HEK293 (cell line): Measurements from ENCODE around the gene ZC3H7B.
A peak's percentile ranks its signal among the peaks of the same experiment; 100 is the strongest.

Experiments
- CTCF ChIA-PET: fragments of 350-600 bp; formaldehyde crosslinking; extraction: SDS; loops from one replicate; lab custom pipeline; 2021; ENCODE audit warnings: antibody characterized with exemption; lab: Yijun Ruan, JAX
- POLR2A ChIA-PET: fragments of 300-600 bp; formaldehyde crosslinking; extraction: SDS; loops from one replicate; lab custom pipeline; 2020; ENCODE audit warnings: antibody characterized with exemption, inconsistent platforms; lab: Yijun Ruan, JAX
- H3K27ac ChIP-seq: fragments of 200-500 bp; sonication (Bioruptor generic); 2 replicates; pipeline ENCODE4 v1.5.1; 2014; ENCODE audit warnings: low read depth, low read length, control low read depth, inconsistent platforms; ENCODE audit errors: extremely low read depth
- H3K36me3 ChIP-seq, 2 experiments: fragments of 200-500 bp in 1 of 2; sonication (Bioruptor generic) in 1 of 2; 1 replicate in 1 of 2; 2 replicates in 1 of 2; pipeline ENCODE4 v1.5.1; 2014 to 2017; ENCODE audit warnings: inconsistent platforms in 2 of 2, low read length in 2 of 2; ENCODE audit not compliant: control insufficient read depth in 2 of 2, insufficient read depth in 1 of 2
- H3K4me1 ChIP-seq: fragments of 200-500 bp; sonication (Bioruptor generic); 2 replicates; pipeline ENCODE4 v1.5.1; 2014; ENCODE audit warnings: mild to moderate bottlenecking, low read length, inconsistent platforms; ENCODE audit not compliant: control insufficient read depth, insufficient read depth
- H3K4me3 ChIP-seq: 2 replicates; pipeline ENCODE4 v1.5.1; 2011; ENCODE audit warnings: low read depth, mild to moderate bottlenecking, control low read depth, low read length, moderate library complexity
- H3K9me3 ChIP-seq: fragments of 200-500 bp; sonication (Bioruptor generic); 2 replicates; pipeline ENCODE4 v1.5.1; 2014; ENCODE audit warnings: low read depth, low read length, inconsistent platforms; ENCODE audit not compliant: control insufficient read depth, insufficient read depth
- BCL11A ChIP-seq: fragments of 450-650 bp; formaldehyde crosslinking; IDR thresholded peaks from 2 replicates; pipeline ENCODE4 v1.5.1; 2016; ENCODE audit warnings: low read depth, missing biosample characterization, missing genetic modification characterization
- GLI2 ChIP-seq: fragments of 450-650 bp; formaldehyde crosslinking; IDR thresholded peaks from 2 replicates; pipeline ENCODE4; 2017; ENCODE audit warnings: missing biosample characterization, missing genetic modification characterization, low read depth, borderline replicate concordance
- HOXC10 ChIP-seq: sonication (generic); formaldehyde crosslinking; IDR thresholded peaks from 2 replicates; pipeline ENCODE4 v1.8.1; 2023; ENCODE audit warnings: mild to moderate bottlenecking, missing genetic modification reagents
- KLF16 ChIP-seq: fragments of 450-650 bp; formaldehyde crosslinking; IDR thresholded peaks from 2 replicates; pipeline ENCODE4 v1.5.1; 2017; ENCODE audit warnings: missing biosample characterization, missing genetic modification characterization
- KLF8 ChIP-seq: fragments of 450-650 bp; formaldehyde crosslinking; IDR thresholded peaks from 2 replicates; pipeline ENCODE4 v1.5.1; 2016; ENCODE audit warnings: missing biosample characterization, missing genetic modification characterization
- ZBTB20 ChIP-seq: fragments of 450-650 bp; formaldehyde crosslinking; IDR thresholded peaks from 2 replicates; pipeline ENCODE4 v1.5.1; 2016; ENCODE audit warnings: missing biosample characterization, missing genetic modification characterization
- ZFP3 ChIP-seq: fragments of 450-650 bp; formaldehyde crosslinking; IDR thresholded peaks from 2 replicates; pipeline ENCODE4 v1.5.1; 2016; ENCODE audit warnings: low read depth, missing biosample characterization, missing genetic modification characterization
- ZIC2 ChIP-seq: fragments of 450-650 bp; formaldehyde crosslinking; IDR thresholded peaks from 2 replicates; pipeline ENCODE4 v1.5.1; 2016; ENCODE audit warnings: missing biosample characterization, missing genetic modification characterization
- ZNF121 ChIP-seq: fragments of 450-650 bp; formaldehyde crosslinking; IDR thresholded peaks from 2 replicates; pipeline ENCODE4 v1.5.1; 2016; ENCODE audit warnings: missing biosample characterization, missing genetic modification characterization
- ZNF335 ChIP-seq: fragments of 450-650 bp; formaldehyde crosslinking; conservative IDR thresholded peaks from 2 replicates; pipeline ENCODE4 v1.5.1; 2016; ENCODE audit warnings: missing biosample characterization, missing genetic modification characterization
- ZNF416 ChIP-seq: fragments of 450-650 bp; formaldehyde crosslinking; IDR thresholded peaks from 2 replicates; pipeline ENCODE4 v1.5.1; 2016; ENCODE audit warnings: missing biosample characterization, missing genetic modification characterization
- ZNF426 ChIP-seq: fragments of 450-650 bp; formaldehyde crosslinking; IDR thresholded peaks from 2 replicates; pipeline ENCODE4 v1.5.1; 2017; ENCODE audit warnings: missing biosample characterization, missing genetic modification characterization, mild to moderate bottlenecking, inconsistent platforms, moderate library complexity
- ZNF624 ChIP-seq: fragments of 450-650 bp; formaldehyde crosslinking; IDR thresholded peaks from 2 replicates; pipeline ENCODE4 v1.5.1; 2017; ENCODE audit warnings: missing biosample characterization, missing genetic modification characterization
- ZNF707 ChIP-seq: fragments of 450-650 bp; formaldehyde crosslinking; IDR thresholded peaks from 2 replicates; pipeline ENCODE4 v1.5.1; 2016; ENCODE audit warnings: missing biosample characterization, missing genetic modification characterization
- ZNF76 ChIP-seq: fragments of 450-650 bp; formaldehyde crosslinking; IDR thresholded peaks from 2 replicates; pipeline ENCODE4; 2016; ENCODE audit warnings: low read depth, missing biosample characterization, missing genetic modification characterization, borderline replicate concordance
- TF ChIP-seq, protein P1 (sequence below): fragments of 450-650 bp; formaldehyde crosslinking; IDR thresholded peaks from 2 replicates; pipeline ENCODE4 v1.5.1; 2017; ENCODE audit warnings: missing biosample characterization, missing genetic modification characterization
- TF ChIP-seq, protein P2 (sequence below): fragments of 450-650 bp; formaldehyde crosslinking; IDR thresholded peaks from 2 replicates; pipeline ENCODE4 v1.5.1; 2016; ENCODE audit warnings: missing biosample characterization, missing genetic modification characterization
- TF ChIP-seq, protein P3 (sequence below): fragments of 450-650 bp; formaldehyde crosslinking; IDR thresholded peaks from 2 replicates; pipeline ENCODE4 v1.5.1; 2016; ENCODE audit warnings: missing biosample characterization, missing genetic modification characterization, borderline replicate concordance

Gene ZC3H7B

GRCh38 chr22:41296826-41297667, 4.3 kb upstream of the ZC3H7B start:
- no peaks in the 10 kb centered on the region for H3K4me1 ChIP-seq
- TF ChIP-seq GLI2 (tag by site-specific recombination) (no peak), ZNF416 (tag by site-specific recombination) (peak; percentile 99), ZFP3 (no peak), ZNF121 (tag by site-specific recombination) (peak; percentile 30; the same call in 1 of the 2 replicates)
- TF ChIP-seq, protein P1, sequence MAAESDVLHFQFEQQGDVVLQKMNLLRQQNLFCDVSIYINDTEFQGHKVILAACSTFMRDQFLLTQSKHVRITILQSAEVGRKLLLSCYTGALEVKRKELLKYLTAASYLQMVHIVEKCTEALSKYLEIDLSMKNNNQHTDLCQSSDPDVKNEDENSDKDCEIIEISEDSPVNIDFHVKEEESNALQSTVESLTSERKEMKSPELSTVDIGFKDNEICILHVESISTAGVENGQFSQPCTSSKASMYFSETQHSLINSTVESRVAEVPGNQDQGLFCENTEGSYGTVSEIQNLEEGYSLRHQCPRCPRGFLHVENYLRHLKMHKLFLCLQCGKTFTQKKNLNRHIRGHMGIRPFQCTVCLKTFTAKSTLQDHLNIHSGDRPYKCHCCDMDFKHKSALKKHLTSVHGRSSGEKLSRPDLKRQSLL, result peak; percentile 61; the same call in 1 of the 2 replicates
- TF ChIP-seq, all 188 proteins: peak for 3
- no peak overlapping the region for H3K4me3 ChIP-seq
- H3K27ac ChIP-seq, result no peak overlapping the region
- POLR2A ChIA-PET, result interaction anchor here (0.7 to 1.1 kb wide), 3 partner anchors 9 to 32 kb away, joined by 4 to 8 read pairs (median 5); no protein-coding TSS in a partner anchor
- CTCF ChIA-PET, result interaction anchor here (0.6 to 0.7 kb wide), 2 partner anchors 480 to 763 kb away, joined by 3 to 6 read pairs; no protein-coding TSS in a partner anchor
- no peaks in the 10 kb centered on the region for H3K36me3 ChIP-seq
- no peaks in the 10 kb centered on the region for H3K9me3 ChIP-seq

DNA sequence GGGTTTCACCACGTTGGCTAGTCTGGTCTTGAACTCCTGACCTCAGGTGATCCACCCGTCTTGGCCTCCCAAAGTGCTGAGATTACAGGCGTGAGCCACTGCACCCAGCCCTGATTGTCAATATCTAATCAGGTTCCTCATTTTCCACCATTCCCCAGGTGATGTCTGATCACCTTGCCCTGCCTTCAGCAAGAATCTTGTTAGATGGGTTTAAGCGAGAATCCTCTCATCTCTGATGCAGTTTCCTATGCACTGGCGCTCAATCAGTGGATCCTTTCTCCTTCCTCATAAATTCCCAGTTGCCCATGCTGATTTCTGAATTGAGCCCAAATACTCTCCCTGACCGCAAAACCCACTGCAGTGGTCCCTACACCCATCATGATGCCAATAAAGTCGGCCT, 664 bp upstream of the ZC3H7B start:
- peaks cover 0 to 9% of the 10 kb centered on the region in 2 experiments; a peak in 2 of 3 replicates for H3K36me3 ChIP-seq
- no peak overlapping the region for H3K27ac ChIP-seq
- TF ChIP-seq BCL11A (tag by site-specific recombination) (no peak), KLF8 (tag by site-specific recombination) (no peak), ZIC2 (no peak), ZNF426 (tag by site-specific recombination) (no peak), ZBTB20 (tag by site-specific recombination) (0 out of 2 replicates have a peak, but pooled peaks have one; percentile 0)
- TF ChIP-seq, protein P2, sequence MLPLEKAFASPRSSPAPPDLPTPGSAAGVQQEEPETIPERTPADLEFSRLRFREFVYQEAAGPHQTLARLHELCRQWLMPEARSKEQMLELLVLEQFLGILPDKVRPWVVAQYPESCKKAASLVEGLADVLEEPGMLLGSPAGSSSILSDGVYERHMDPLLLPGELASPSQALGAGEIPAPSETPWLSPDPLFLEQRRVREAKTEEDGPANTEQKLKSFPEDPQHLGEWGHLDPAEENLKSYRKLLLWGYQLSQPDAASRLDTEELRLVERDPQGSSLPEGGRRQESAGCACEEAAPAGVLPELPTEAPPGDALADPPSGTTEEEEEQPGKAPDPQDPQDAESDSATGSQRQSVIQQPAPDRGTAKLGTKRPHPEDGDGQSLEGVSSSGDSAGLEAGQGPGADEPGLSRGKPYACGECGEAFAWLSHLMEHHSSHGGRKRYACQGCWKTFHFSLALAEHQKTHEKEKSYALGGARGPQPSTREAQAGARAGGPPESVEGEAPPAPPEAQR (tag by site-specific recombination), result no peak
- H3K9me3 ChIP-seq, result no peaks in the 10 kb centered on the region
- H3K4me1 ChIP-seq, result peaks cover 4% of the 10 kb centered on the region; the same call in 1 of the 2 replicates
- ChIA-PET POLR2A (interaction anchor here (0.7 to 1.6 kb wide), 13 partner anchors 11 to 208 kb away, joined by 3 to 24 read pairs (median 4); partner anchors contain the start of genes ACO2, PHF5A, RANGAP1 and TEF), CTCF (interaction anchor here (0.7 to 1.8 kb wide), 6 partner anchors 8 to 36 kb away, joined by 3 to 7 read pairs (median 4); partner anchors contain the start of gene RANGAP1)
- H3K4me3 ChIP-seq, result peak overlapping the region; percentile 82

DNA sequence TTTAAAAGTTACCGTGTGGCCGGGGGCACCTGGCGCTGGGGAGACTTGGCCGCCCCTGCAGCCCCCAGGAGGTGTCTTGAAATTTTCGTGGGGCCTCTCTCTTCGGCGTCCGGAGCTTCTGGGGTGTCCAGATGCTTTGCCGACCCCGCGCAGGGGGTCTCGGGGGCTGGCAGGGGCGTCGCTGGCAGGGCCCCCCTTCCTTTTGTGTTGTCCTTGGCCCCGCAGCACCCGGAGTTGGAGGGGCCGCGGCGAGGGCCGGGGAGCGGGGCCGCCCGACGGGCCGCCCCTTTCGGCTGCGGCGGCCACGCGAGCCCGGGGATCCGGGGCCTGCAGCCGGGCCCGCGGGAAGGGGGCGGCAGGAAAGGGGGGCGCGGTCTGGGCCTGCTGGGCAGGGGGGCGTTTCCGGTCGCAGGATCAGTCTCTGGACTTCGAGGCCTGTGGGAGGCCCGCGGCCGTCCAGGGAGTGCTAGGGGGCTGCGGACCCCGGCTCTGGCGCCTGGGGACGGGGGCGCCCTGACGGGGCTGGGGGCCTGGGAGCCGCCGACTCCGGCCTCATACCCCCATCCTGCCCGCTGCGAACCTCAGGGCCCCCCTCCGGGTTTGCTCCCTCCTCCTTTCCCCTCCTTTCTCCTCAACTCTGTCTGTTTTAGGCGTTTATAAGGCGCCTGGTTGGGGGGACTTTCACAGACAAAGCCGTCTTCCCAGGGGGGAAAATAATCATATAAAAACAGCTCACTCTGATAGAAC, 869 bp downstream of the ZC3H7B start:
- H3K36me3 ChIP-seq, result peaks cover 0 to 9% of the 10 kb centered on the region in 2 experiments; a peak in 2 of 3 replicates
- no peaks in the 10 kb centered on the region for H3K9me3 ChIP-seq
- H3K27ac ChIP-seq, result peak overlapping the region; percentile 93
- CTCF ChIA-PET, result interaction anchor here (0.6 to 1.8 kb wide), 7 partner anchors 9 to 58 kb away, joined by 3 to 8 read pairs (median 5); partner anchors contain the start of gene RANGAP1
- peaks cover 4% of the 10 kb centered on the region; the same call in 1 of the 2 replicates for H3K4me1 ChIP-seq
- POLR2A ChIA-PET, result interaction anchor here (0.6 to 1.6 kb wide), 13 partner anchors 10 to 209 kb away, joined by 3 to 24 read pairs (median 5); partner anchors contain the start of genes RANGAP1 and TEF
- peak overlapping the region; percentile 82 for H3K4me3 ChIP-seq
- TF ChIP-seq, protein P3, sequence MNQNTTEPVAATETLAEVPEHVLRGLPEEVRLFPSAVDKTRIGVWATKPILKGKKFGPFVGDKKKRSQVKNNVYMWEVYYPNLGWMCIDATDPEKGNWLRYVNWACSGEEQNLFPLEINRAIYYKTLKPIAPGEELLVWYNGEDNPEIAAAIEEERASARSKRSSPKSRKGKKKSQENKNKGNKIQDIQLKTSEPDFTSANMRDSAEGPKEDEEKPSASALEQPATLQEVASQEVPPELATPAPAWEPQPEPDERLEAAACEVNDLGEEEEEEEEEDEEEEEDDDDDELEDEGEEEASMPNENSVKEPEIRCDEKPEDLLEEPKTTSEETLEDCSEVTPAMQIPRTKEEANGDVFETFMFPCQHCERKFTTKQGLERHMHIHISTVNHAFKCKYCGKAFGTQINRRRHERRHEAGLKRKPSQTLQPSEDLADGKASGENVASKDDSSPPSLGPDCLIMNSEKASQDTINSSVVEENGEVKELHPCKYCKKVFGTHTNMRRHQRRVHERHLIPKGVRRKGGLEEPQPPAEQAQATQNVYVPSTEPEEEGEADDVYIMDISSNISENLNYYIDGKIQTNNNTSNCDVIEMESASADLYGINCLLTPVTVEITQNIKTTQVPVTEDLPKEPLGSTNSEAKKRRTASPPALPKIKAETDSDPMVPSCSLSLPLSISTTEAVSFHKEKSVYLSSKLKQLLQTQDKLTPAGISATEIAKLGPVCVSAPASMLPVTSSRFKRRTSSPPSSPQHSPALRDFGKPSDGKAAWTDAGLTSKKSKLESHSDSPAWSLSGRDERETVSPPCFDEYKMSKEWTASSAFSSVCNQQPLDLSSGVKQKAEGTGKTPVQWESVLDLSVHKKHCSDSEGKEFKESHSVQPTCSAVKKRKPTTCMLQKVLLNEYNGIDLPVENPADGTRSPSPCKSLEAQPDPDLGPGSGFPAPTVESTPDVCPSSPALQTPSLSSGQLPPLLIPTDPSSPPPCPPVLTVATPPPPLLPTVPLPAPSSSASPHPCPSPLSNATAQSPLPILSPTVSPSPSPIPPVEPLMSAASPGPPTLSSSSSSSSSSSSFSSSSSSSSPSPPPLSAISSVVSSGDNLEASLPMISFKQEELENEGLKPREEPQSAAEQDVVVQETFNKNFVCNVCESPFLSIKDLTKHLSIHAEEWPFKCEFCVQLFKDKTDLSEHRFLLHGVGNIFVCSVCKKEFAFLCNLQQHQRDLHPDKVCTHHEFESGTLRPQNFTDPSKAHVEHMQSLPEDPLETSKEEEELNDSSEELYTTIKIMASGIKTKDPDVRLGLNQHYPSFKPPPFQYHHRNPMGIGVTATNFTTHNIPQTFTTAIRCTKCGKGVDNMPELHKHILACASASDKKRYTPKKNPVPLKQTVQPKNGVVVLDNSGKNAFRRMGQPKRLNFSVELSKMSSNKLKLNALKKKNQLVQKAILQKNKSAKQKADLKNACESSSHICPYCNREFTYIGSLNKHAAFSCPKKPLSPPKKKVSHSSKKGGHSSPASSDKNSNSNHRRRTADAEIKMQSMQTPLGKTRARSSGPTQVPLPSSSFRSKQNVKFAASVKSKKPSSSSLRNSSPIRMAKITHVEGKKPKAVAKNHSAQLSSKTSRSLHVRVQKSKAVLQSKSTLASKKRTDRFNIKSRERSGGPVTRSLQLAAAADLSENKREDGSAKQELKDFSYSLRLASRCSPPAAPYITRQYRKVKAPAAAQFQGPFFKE (tag by site-specific recombination), result no peak
- TF ChIP-seq KLF16 (tag by site-specific recombination) (0 out of 2 replicates have a peak, but pooled peaks have one; percentile 45), ZNF624 (tag by site-specific recombination) (no peak), ZNF76 (tag by site-specific recombination) (no peak), ZNF335 (tag by site-specific recombination) (peak; percentile 72), HOXC10 (no peak), ZNF707 (tag by site-specific recombination) (no peak)
